SK-N-SH (cell line): Measurements from ENCODE around the gene CYP4F12. TPM values are rescaled to one million over a fixed set of nuclear protein-coding genes. Genes with fewer than 3 reads are reported as not detected.

Experiments
- CTCF ChIA-PET: fragments of 300-600, 350-600 bp; formaldehyde crosslinking; extraction: SDS; loops from one replicate; lab custom pipeline; 2021; lab: Yijun Ruan, JAX
- POLR2A ChIA-PET: fragments of 350-600 bp; sonication (Branson Sonifier 250); formaldehyde crosslinking; extraction: SDS; loops from one replicate; lab custom pipeline; 2020; ENCODE audit warnings: antibody characterized with exemption, inconsistent platforms; lab: Yijun Ruan, JAX
- DNase-seq: peaks from one replicate; pipeline ENCODE4 v3.0.0; 2012
- H2AFZ ChIP-seq: fragments of 200-600 bp; sonication (generic); 2 replicates; pipeline ENCODE4 v1.8.1; 2016; ENCODE audit warnings: antibody characterized with exemption, mild to moderate bottlenecking, low read depth
- H3F3A ChIP-seq: fragments of 200-600 bp; sonication (generic); replicated peaks from 2 replicates; pipeline ENCODE3; 2016; ENCODE audit warnings: antibody characterized with exemption, mild to moderate bottlenecking; ENCODE audit not compliant: insufficient read depth
- H3K27ac ChIP-seq, 2 experiments: fragments of 200-500 bp in 1 of 2; fragments of 200-600 bp in 1 of 2; sonication (Bioruptor generic) in 1 of 2; sonication (generic), shearing (Covaris generic) in 1 of 2; 2 replicates each; pipeline versions ENCODE4 v1.5.1 to v1.6.1; 2014 to 2016; ENCODE audit warnings: low read depth in 2 of 2, inconsistent platforms in 1 of 2, low read length in 1 of 2, mild to moderate bottlenecking in 1 of 2, mixed read lengths in 1 of 2
- H3K27me3 ChIP-seq: fragments of 200-600 bp; sonication (generic), shearing (Covaris generic); 2 replicates; pipeline ENCODE4 v1.6.1; 2016; ENCODE audit warnings: mixed run types; ENCODE audit not compliant: insufficient read depth
- H3K36me3 ChIP-seq, 2 experiments: fragments of 200-500 bp in 1 of 2; fragments of 200-600 bp in 1 of 2; sonication (Bioruptor generic) in 1 of 2; sonication (generic) in 1 of 2; replicated peaks in 1 of 2; 2 replicates each; pipeline versions ENCODE3 to v1.5.1; 2014 to 2016; ENCODE audit warnings: low read length in 1 of 2, mild to moderate bottlenecking in 1 of 2; ENCODE audit not compliant: insufficient read depth in 2 of 2, control insufficient read depth in 1 of 2
- H3K4me1 ChIP-seq, 2 experiments: fragments of 200-500 bp in 1 of 2; fragments of 200-600 bp in 1 of 2; sonication (Bioruptor generic) in 1 of 2; sonication (generic), shearing (Covaris generic) in 1 of 2; 2 replicates each; pipeline versions ENCODE4 v1.5.1 to v1.6.1; 2014 to 2016; ENCODE audit warnings: low read depth in 1 of 2, low read length in 1 of 2, mixed run types in 1 of 2; ENCODE audit not compliant: insufficient read depth in 2 of 2, control insufficient read depth in 1 of 2
- H3K4me2 ChIP-seq: fragments of 200-600 bp; sonication (generic), shearing (Covaris generic); 2 replicates; pipeline ENCODE4 v1.6.1; 2017; ENCODE audit warnings: mixed run types
- H3K4me3 ChIP-seq, 2 experiments: fragments of 200-500 bp in 1 of 2; fragments of 200-600 bp in 1 of 2; sonication (Bioruptor generic) in 1 of 2; sonication (generic), shearing (Covaris generic) in 1 of 2; 2 replicates each; pipeline versions ENCODE4 v1.5.1 to v1.8.1; 2014 to 2016; ENCODE audit warnings: low read depth in 2 of 2, inconsistent platforms in 1 of 2, low read length in 1 of 2, mild to moderate bottlenecking in 1 of 2, mixed read lengths in 1 of 2, moderate library complexity in 1 of 2
- H3K79me2 ChIP-seq: fragments of 200-600 bp; sonication (generic); 2 replicates; pipeline ENCODE4 v1.8.1; 2017; ENCODE audit warnings: mild to moderate bottlenecking; ENCODE audit not compliant: insufficient read depth
- H3K9ac ChIP-seq: fragments of 200-600 bp; sonication (generic); 2 replicates; pipeline ENCODE4 v1.6.1; 2017; ENCODE audit warnings: mixed run types
- H3K9me2 ChIP-seq: fragments of 200-600 bp; sonication (generic); 2 replicates; pipeline ENCODE4 v1.6.1; 2017; ENCODE audit warnings: mixed run types
- H3K9me3 ChIP-seq: fragments of 200-600 bp; sonication (generic); 2 replicates; pipeline ENCODE4 v1.6.1; 2017; ENCODE audit warnings: mixed run types, mild to moderate bottlenecking, moderate library complexity
- H4K20me1 ChIP-seq: fragments of 200-600 bp; sonication (generic); 2 replicates; pipeline ENCODE4 v1.6.1; 2017; ENCODE audit warnings: mild to moderate bottlenecking, mixed run types; ENCODE audit not compliant: insufficient read depth
- CHD2 ChIP-seq: fragments of 150-350 bp; IDR thresholded peaks from 2 replicates; pipeline ENCODE4 v1.6.1; 2018; ENCODE audit warnings: low read length; ENCODE audit not compliant: partially characterized antibody
- CTCF ChIP-seq: fragments of 200-600 bp; sonication (generic); IDR thresholded peaks from 2 replicates; pipeline ENCODE4 v1.6.1; 2017; ENCODE audit warnings: antibody characterized with exemption, mild to moderate bottlenecking, moderate library complexity
- EP300 ChIP-seq, 2 experiments: IDR thresholded peaks; 2 replicates each; pipeline versions ENCODE4 v1.4.0 to v1.6.1; 2012; ENCODE audit warnings: borderline replicate concordance in 1 of 2, low read depth in 1 of 2, low read length in 1 of 2
- FOSL2 ChIP-seq: IDR thresholded peaks from 2 replicates; pipeline ENCODE4 v1.4.0; 2012; ENCODE audit warnings: low read depth, mild to moderate bottlenecking, moderate library complexity, borderline replicate concordance
- FOXJ3 ChIP-seq: sonication (generic); formaldehyde crosslinking; IDR thresholded peaks from 2 replicates; pipeline ENCODE4 v1.5.1; 2020; ENCODE audit warnings: mild to moderate bottlenecking, missing genetic modification reagents
- FOXM1 ChIP-seq: IDR thresholded peaks from 2 replicates; pipeline ENCODE4 v1.4.0; 2012; ENCODE audit warnings: low read depth, mild to moderate bottlenecking
- GABPA ChIP-seq: IDR thresholded peaks from 2 replicates; pipeline ENCODE4 v1.4.0; 2012; ENCODE audit warnings: low read depth, mild to moderate bottlenecking
- GATA2 ChIP-seq: sonication (generic); formaldehyde crosslinking; IDR thresholded peaks from 2 replicates; pipeline ENCODE4 v1.5.0; 2020; ENCODE audit warnings: mild to moderate bottlenecking, missing genetic modification reagents
- JUND ChIP-seq: IDR thresholded peaks from 2 replicates; pipeline ENCODE4 v1.4.0; 2012
- MAX ChIP-seq: IDR thresholded peaks from 2 replicates; pipeline ENCODE4 v1.4.0; 2012; ENCODE audit warnings: low read depth
- MEF2A ChIP-seq: IDR thresholded peaks from 2 replicates; pipeline ENCODE4 v1.4.0; 2012; ENCODE audit warnings: low read depth, borderline replicate concordance
- MXI1 ChIP-seq: IDR thresholded peaks from 2 replicates; pipeline ENCODE4 v1.6.1; 2012; ENCODE audit warnings: mild to moderate bottlenecking, low read depth, low read length, improper control_type of control experiment
- NFIC ChIP-seq: IDR thresholded peaks from 2 replicates; pipeline ENCODE4 v1.4.0; 2012; ENCODE audit warnings: borderline replicate concordance
- PBX3 ChIP-seq: IDR thresholded peaks from 2 replicates; pipeline ENCODE4; 2012
- POLR2AphosphoS5 ChIP-seq: IDR thresholded peaks from 2 replicates; pipeline ENCODE4 v1.6.1; 2012; ENCODE audit warnings: low read depth, low read length
- RCOR1 ChIP-seq: fragments of 150-350 bp; IDR thresholded peaks from 2 replicates; pipeline ENCODE4 v1.6.1; 2017; ENCODE audit warnings: antibody characterized with exemption, low read length
- REST ChIP-seq: IDR thresholded peaks from 2 replicates; pipeline ENCODE4 v1.6.1; 2012; ENCODE audit warnings: mild to moderate bottlenecking, low read depth, low read length, moderate library complexity
- RFX5 ChIP-seq: IDR thresholded peaks from 2 replicates; pipeline ENCODE4 v1.6.1; 2012; ENCODE audit warnings: mild to moderate bottlenecking, improper control_type of control experiment, low read length
- RXRA ChIP-seq: IDR thresholded peaks from 2 replicates; pipeline ENCODE4 v1.4.0; 2012; ENCODE audit warnings: low read depth, mild to moderate bottlenecking, borderline replicate concordance
- SIN3A ChIP-seq: IDR thresholded peaks from 2 replicates; pipeline ENCODE4 v1.6.1; 2012; ENCODE audit warnings: low read depth, mild to moderate bottlenecking, low read length, moderate library complexity, borderline replicate concordance
- SMC3 ChIP-seq: IDR thresholded peaks from 2 replicates; pipeline ENCODE4 v1.6.1; 2012; ENCODE audit warnings: low read depth, low read length, improper control_type of control experiment
- TEAD4 ChIP-seq: IDR thresholded peaks from 2 replicates; pipeline ENCODE4 v1.4.0; 2012; ENCODE audit warnings: mild to moderate bottlenecking, borderline replicate concordance; ENCODE audit not compliant: insufficient read depth
- USF2 ChIP-seq: fragments of 150-350 bp; IDR thresholded peaks from 2 replicates; pipeline ENCODE4 v1.6.1; 2017; ENCODE audit warnings: antibody characterized with exemption, low read length, low read depth, borderline replicate concordance
- WGBS: methylation state at CpG from one replicate; pipeline ENCODE4 v1.1.6; 2017; ENCODE audit warnings: low lambda C conversion rate; 5-methylcytosine and 5-hydroxymethylcytosine counted together
- polyA plus RNA-seq, 3 experiments: library from polyadenylated mRNA; depleted of rRNA; stranded (reverse); fragments of >200 nt; gene quantifications; 2 replicates each; pipeline ENCODE4 v1.2.3, GENCODE V29; 2012

The CYP4F12 gene
- polyA plus RNA-seq, 1 of the 3 experiments (the other 2 are of a cell fraction): not detected

GRCh38 chr19:15642807-15643206 lies 30.1 kb upstream of the CYP4F12 start:
- H3K9me3 ChIP-seq: no peaks in the 10 kb centered on the region
- H3K27ac ChIP-seq: no peak overlapping the region
- no peak for DNase-seq
- no peaks in the 10 kb centered on the region for H3K4me1 ChIP-seq
- H3K4me2 ChIP-seq: no peak overlapping the region
- TF ChIP-seq CTCF (no peak), RFX5 (no peak), EP300 (IDR thresholded peaks at IDR 0.05; ENCODE audit: borderline replicate concordance in 1 of 2, low read depth in 1 of 2, low read length in 1 of 2) (no peak), FOSL2 (no peak), POLR2AphosphoS5 (no peak), FOXJ3 (CRISPR knock-in tag) (no peak), GATA2 (CRISPR knock-in tag) (no peak), CHD2 (no peak), PBX3 (no peak), RXRA (no peak), SIN3A (no peak), GABPA (no peak), MXI1 (no peak), MEF2A (no peak), FOXM1 (no peak), NFIC (no peak)
- no peak overlapping the region for H3K4me3 ChIP-seq
- ChIA-PET POLR2A (no interaction called here), CTCF (no interaction called here)
- H3K9ac ChIP-seq: no peak overlapping the region
- H3K36me3 ChIP-seq: no peaks in the 10 kb centered on the region
- H3K79me2 ChIP-seq: no peaks in the 10 kb centered on the region
- H3F3A ChIP-seq: no peaks in the 10 kb centered on the region
- H3K9me2 ChIP-seq: no peaks in the 10 kb centered on the region
- no peaks in the 10 kb centered on the region for H4K20me1 ChIP-seq
- H2AFZ ChIP-seq: no peak overlapping the region
- H3K27me3 ChIP-seq: no peaks in the 10 kb centered on the region

- POLR2A ChIA-PET: no interaction called here
- no peak for TF ChIP-seq GATA2 (CRISPR knock-in tag)
- TF ChIP-seq SMC3: no peak
- no peak for TF ChIP-seq EP300 (IDR thresholded peaks at IDR 0.05; ENCODE audit: borderline replicate concordance in 1 of 2, low read depth in 1 of 2, low read length in 1 of 2)
- no peak for TF ChIP-seq USF2
- no peak for TF ChIP-seq TEAD4
- no peak for TF ChIP-seq JUND
- no peak for TF ChIP-seq RXRA
- TF ChIP-seq MAX: no peak
- TF ChIP-seq REST: no peak
- TF ChIP-seq RCOR1: no peak
These were observed 29.5 kb upstream of the CYP4F12 start for GRCh38 chr19:15643387-15643786.

More at GRCh38 chr19:15643387-15643786, 29.5 kb upstream of the CYP4F12 start:
- Histone ChIP-seq H3K79me2 (no peaks in the 10 kb centered on the region), H3K27ac (no peak overlapping the region), H3K4me2 (no peak overlapping the region), H3K4me3 (no peak overlapping the region), H3K27me3 (no peaks in the 10 kb centered on the region), H3K9me3 (no peaks in the 10 kb centered on the region), H3F3A (no peaks in the 10 kb centered on the region), H2AFZ (no peak overlapping the region), H3K4me1 (no peaks in the 10 kb centered on the region), H3K9me2 (no peaks in the 10 kb centered on the region), H4K20me1 (no peaks in the 10 kb centered on the region), H3K36me3 (no peaks in the 10 kb centered on the region), H3K9ac (no peak overlapping the region)
- WGBS: 9% methylated on average over 2 of the region's 3 CpGs
- DNase-seq: no peak
- CTCF ChIA-PET: no interaction called here
